NT2/D1 (cell line): ENCODE data around the gene SMARCAD1.

Source experiments
- SUZ12 ChIP-seq: IDR thresholded peaks from 2 replicates; pipeline ENCODE4 v1.6.1; 2011; ENCODE audit not compliant: insufficient read length, insufficient read depth; ENCODE audit errors: extremely low read depth
- ZNF274 ChIP-seq: IDR thresholded peaks from 2 replicates; pipeline ENCODE4 v1.6.1; 2011; ENCODE audit warnings: mild to moderate bottlenecking, low read depth, low read length

GRCh38 chr4:94168321-94168720, 39.3 kb upstream of the SMARCAD1 start:
- TF ChIP-seq ZNF274 = no peak
- TF ChIP-seq SUZ12 = no peak
